GM12891 (cell line): ENCODE measurements around the gene SMC5.

Experiments
- POLR2A ChIP-seq: IDR thresholded peaks from 2 replicates; pipeline ENCODE4 v1.6.1; 2011; ENCODE audit warnings: low read depth, low read length, control low read depth
- POLR2AphosphoS5 ChIP-seq: IDR thresholded peaks from 2 replicates; pipeline ENCODE4 v1.6.1; 2011; ENCODE audit warnings: low read depth, low read length, control low read depth
- SPI1 ChIP-seq: IDR thresholded peaks from 2 replicates; pipeline ENCODE4 v1.6.1; 2011; ENCODE audit warnings: low read depth, low read length, control low read depth
- TAF1 ChIP-seq: IDR thresholded peaks from 2 replicates; pipeline ENCODE4 v1.6.1; 2011; ENCODE audit warnings: low read depth, low read length, control low read depth

GRCh38 chr9:70382709-70383605 is 124.2 kb downstream of the SMC5 start:
- TF ChIP-seq POLR2AphosphoS5 = no peak
- TF ChIP-seq POLR2A = no peak
- TF ChIP-seq TAF1 = no peak
- no peak for TF ChIP-seq SPI1
